Measurements from ENCODE around the gene ATXN7.

The ATXN7 gene

GRCh38 chr3:63847718-63848450, 15.8 kb upstream of the ATXN7 start:
- DNase-seq (ENCODE audit: extremely low spot score): no peak
- ChIA-PET CTCF (interaction anchor here (0.9 to 1.0 kb wide), 2 partner anchors 30 to 117 kb away, joined by 3 to 5 read pairs; no protein-coding TSS in a partner anchor), POLR2A (no interaction called here)
- no peak for TF ChIP-seq CTCF (IDR thresholded peaks at IDR 0.05; ENCODE audit: control extremely low read depth, extremely low read depth, low read depth, missing control alignments)

GRCh38 chr3:63849175-63849574, 14.5 kb upstream of the ATXN7 start:
- CTCF ChIA-PET: interaction anchor here (1.2 kb wide), 1 partner anchor 11 kb away, joined by 3 read pairs; no protein-coding TSS in a partner anchor
- POLR2A ChIA-PET: no interaction called here

GRCh38 chr3:63851287-63851686, 12.4 kb upstream of the ATXN7 start:
- no peak for TF ChIP-seq CTCF (IDR thresholded peaks at IDR 0.05; ENCODE audit: control extremely low read depth, extremely low read depth, low read depth, missing control alignments)
- no peak for DNase-seq (ENCODE audit: extremely low spot score)
- CTCF ChIA-PET: interaction anchor here (0.8 to 2.1 kb wide), 7 partner anchors 9 to 500 kb away, joined by 3 to 5 read pairs (median 3); partner anchors contain the start of gene C3orf49
- POLR2A ChIA-PET: no interaction called here

More at GRCh38 chr3:63849175-63849574, 14.5 kb upstream of the ATXN7 start:
- DNase-seq (ENCODE audit: extremely low spot score): no peak
- TF ChIP-seq CTCF (IDR thresholded peaks at IDR 0.05; ENCODE audit: control extremely low read depth, extremely low read depth, low read depth, missing control alignments): no peak

GRCh38 chr3:63853106-63853505, 10.6 kb upstream of the ATXN7 start:
- ChIA-PET POLR2A (interaction anchor here (0.8 kb wide), 1 partner anchor 22 kb away, joined by 7 read pairs; no protein-coding TSS in a partner anchor), CTCF (interaction anchor here (1.0 to 1.5 kb wide), 2 partner anchors 11 to 610 kb away, joined by 3 to 5 read pairs; no protein-coding TSS in a partner anchor)
- TF ChIP-seq CTCF (IDR thresholded peaks at IDR 0.05; ENCODE audit: control extremely low read depth, extremely low read depth, low read depth, missing control alignments): no peak
- no peak for DNase-seq (ENCODE audit: extremely low spot score)

- TF ChIP-seq CTCF (IDR thresholded peaks at IDR 0.05; ENCODE audit: control extremely low read depth, extremely low read depth, low read depth, missing control alignments): no peak
- POLR2A ChIA-PET: no interaction called here
- no peak for DNase-seq (ENCODE audit: extremely low spot score)
- CTCF ChIA-PET: no interaction called here
Observed at GRCh38 chr3:63855333-63855940, 8.2 kb upstream of the ATXN7 start.

GRCh38 chr3:63857311-63857710, 6.4 kb upstream of the ATXN7 start:
- CTCF ChIA-PET: interaction anchor here (0.9 kb wide), 1 partner anchor 35 kb away, joined by 3 read pairs; no protein-coding TSS in a partner anchor
- POLR2A ChIA-PET: no interaction called here
- TF ChIP-seq CTCF (IDR thresholded peaks at IDR 0.05; ENCODE audit: control extremely low read depth, extremely low read depth, low read depth, missing control alignments): no peak
- no peak for DNase-seq (ENCODE audit: extremely low spot score)

All from GM10248 (cell line).